GM19193 (cell line): ENCODE data around the gene TMEM40.

Experiments used
- POLR2A ChIP-seq: IDR thresholded peaks from 4 replicates; pipeline ENCODE4 v1.6.1; 2011; ENCODE audit not compliant: insufficient read depth, insufficient read length; ENCODE audit errors: extremely low read depth

TMEM40 gene

GRCh38 chr3:12737319-12737718, 21.7 kb downstream of the TMEM40 start:
- no peak for TF ChIP-seq POLR2A

DNA sequence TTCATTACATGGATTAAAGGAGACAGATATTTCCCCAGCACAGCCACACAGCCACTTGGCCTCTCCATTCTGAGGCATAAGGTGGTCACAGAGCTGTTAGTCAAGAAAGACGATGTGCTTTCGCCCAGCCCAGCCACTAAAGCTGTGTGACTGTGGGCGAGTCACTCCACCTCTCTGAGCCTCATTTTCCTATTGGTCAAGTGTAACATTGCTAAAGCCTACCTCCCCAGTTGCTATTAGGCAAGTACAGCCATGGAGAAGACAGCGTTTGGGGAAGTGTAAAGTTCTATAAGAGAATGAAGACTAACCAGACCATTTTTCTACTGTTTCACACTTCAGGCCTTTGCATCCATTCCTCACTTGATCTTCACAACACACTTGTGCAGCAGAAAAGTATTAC, 24.1 kb downstream of the TMEM40 start:
- no peak for TF ChIP-seq POLR2A

- no peak for TF ChIP-seq POLR2A
Measured at GRCh38 chr3:12733566-12733965, 25.5 kb downstream of the TMEM40 start.

GRCh38 chr3:12730506-12731242, 28.4 kb downstream of the TMEM40 start:
- no peak for TF ChIP-seq POLR2A

- no peak for TF ChIP-seq POLR2A
Measured at GRCh38 chr3:12729051-12729651, 29.9 kb downstream of the TMEM40 start.

GRCh38 chr3:12727937-12728336, 31.1 kb downstream of the TMEM40 start:
- no peak for TF ChIP-seq POLR2A

- no peak for TF ChIP-seq POLR2A
Measured at GRCh38 chr3:12727481-12727880, 31.6 kb downstream of the TMEM40 start.

DNA sequence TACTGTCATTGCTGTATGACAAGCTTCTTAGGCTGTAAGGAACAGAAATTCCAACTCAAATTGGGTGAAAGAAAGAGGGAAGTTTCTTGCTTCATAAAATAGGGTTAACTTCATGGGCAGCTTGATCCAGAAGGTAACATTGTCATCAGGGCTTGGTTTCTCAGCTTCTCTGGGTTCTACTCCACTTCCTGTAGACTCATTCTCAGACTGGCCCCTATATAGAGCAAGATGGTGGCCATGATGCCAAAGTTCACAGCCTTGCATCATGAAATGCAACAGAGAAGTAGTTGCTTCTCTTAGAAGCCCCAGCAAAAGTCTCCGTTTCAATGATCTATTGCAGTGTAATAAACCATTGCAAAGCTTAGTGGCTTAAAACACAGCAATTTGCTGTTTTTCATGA, 33.6 kb downstream of the TMEM40 start:
- TF ChIP-seq POLR2A: no peak

GRCh38 chr3:12724794-12725193, 34.3 kb downstream of the TMEM40 start:
- no peak for TF ChIP-seq POLR2A

GRCh38 chr3:12722226-12722625, 36.8 kb downstream of the TMEM40 start:
- no peak for TF ChIP-seq POLR2A

DNA sequence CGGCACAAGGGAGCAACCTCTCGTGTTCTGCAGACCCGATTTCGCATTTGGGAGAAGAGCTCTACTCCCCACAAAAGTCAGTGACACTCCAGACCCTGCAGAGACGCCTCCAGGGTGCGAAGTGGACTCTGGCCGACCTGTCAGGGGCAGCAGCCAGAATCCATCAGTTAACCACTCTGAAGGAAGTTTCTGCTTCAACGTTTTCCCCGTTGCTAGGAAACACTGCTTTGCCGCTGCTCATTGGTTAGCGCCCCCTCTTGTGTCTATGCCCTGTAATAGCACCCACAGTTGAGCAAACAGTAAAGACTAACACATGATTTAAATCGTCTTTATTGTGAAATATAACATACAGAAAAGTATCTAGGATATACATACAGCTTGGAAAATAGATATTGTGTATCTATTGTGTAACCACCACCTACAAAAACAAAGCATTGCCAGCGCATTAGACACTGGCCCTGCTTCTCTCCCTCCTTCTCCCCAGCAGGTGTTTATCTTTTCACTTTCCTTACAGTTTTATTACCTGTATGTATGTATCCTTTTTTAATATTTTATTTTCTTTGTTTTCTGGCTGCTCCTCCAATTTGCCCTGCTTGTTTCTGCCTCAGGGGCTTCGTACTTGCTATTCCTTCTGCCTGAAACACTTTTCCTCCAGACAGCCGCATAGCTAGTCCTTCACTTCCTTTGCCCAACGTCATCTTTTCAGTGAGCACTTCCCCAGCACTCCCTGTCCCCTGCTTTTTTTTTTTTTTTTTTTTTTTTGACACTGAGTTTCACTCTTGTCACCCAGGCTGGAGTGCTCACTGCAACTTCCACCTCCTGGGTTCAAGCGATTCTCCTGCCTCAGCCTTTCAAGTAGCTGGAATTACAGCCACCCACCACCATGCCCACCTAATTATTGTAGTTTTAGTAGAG, 38.8 kb downstream of the TMEM40 start:
- TF ChIP-seq POLR2A: no peak

GRCh38 chr3:12719541-12719940, 39.5 kb downstream of the TMEM40 start:
- TF ChIP-seq POLR2A: no peak

DNA sequence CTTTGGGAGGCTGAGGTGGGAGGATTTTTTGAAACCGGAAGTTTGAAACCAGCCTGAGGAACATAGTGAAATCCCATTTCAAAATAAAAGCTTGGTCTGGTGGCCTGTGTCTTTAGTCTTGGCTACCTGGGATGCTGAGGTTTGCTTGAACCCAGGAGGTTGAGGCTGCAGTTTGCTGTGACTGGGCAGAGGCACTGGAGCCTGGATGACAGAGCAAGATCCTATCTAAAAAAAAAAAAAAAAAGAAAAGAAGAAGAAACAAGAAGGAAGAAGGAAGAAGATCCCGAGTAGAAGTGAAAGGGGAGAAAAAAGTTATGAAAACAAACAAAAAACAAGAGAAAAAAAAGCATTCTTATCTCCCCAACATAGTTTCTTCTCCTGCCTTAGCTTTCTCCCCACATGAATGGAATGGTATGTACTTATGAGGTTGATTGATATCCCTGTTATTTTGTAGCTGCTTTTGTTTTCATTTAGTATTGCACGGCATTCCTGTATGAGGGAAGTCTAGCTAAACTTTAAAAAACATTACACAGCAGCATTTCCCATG, 42.4 kb downstream of the TMEM40 start:
- no peak for TF ChIP-seq POLR2A

GRCh38 chr3:12714278-12714677, 44.8 kb downstream of the TMEM40 start:
- no peak for TF ChIP-seq POLR2A

GRCh38 chr3:12710062-12710461, 49.0 kb downstream of the TMEM40 start:
- TF ChIP-seq POLR2A: no peak

DNA sequence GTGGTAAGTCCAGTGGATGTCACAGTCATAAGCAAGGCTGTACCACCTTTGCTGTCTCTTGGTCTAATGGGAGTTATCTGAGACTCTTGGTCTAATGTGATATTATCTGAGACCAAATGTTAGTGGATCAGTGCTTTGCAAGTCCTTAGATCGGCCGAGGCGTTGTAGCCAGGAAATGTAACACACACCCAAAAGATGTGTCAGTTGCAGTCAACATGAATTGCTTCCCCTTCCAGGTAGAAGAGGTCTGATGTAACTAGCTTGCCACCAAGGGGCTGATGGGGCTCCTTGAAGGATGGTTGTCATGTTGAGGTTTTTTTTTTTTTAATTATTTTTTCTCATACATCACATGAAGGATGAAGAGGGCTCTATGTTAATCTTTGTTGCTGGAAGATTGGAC, 49.7 kb downstream of the TMEM40 start:
- TF ChIP-seq POLR2A: no peak

GRCh38 chr3:12708584-12709192, 50.4 kb downstream of the TMEM40 start:
- TF ChIP-seq POLR2A: no peak
